IPS-20b (cell line): ENCODE measurements around the gene CLIC1.
"Not testable (repeated sequence)": the region's sequence is repeated elsewhere in the genome, so short reads cannot be mapped to it uniquely, and the experiment has no call there.

Experiments used
- H3K27ac ChIP-seq: one replicate; pipeline ENCODE4 v1.5.1; 2013; ENCODE audit warnings: low read length
- H3K27me3 ChIP-seq: 2 replicates; pipeline ENCODE4 v1.6.1; 2013; ENCODE audit warnings: mild to moderate bottlenecking, low read length, inconsistent platforms; ENCODE audit not compliant: insufficient read depth
- H3K36me3 ChIP-seq: 2 replicates; pipeline ENCODE4 v1.6.1; 2013; ENCODE audit warnings: low read depth, mild to moderate bottlenecking, inconsistent platforms, low read length, moderate library complexity; ENCODE audit not compliant: insufficient read depth
- H3K4me1 ChIP-seq: 2 replicates; pipeline ENCODE4 v1.6.1; 2013; ENCODE audit warnings: mild to moderate bottlenecking, control low read depth, inconsistent platforms, low read length, moderate library complexity; ENCODE audit not compliant: insufficient read depth
- H3K4me3 ChIP-seq: 2 replicates; pipeline ENCODE4 v1.5.1; 2013; ENCODE audit warnings: mild to moderate bottlenecking, low read length, inconsistent platforms
- H3K9ac ChIP-seq: 2 replicates; pipeline ENCODE4 v1.6.1; 2013; ENCODE audit warnings: low read depth, mild to moderate bottlenecking, inconsistent platforms, low read length, moderate library complexity
- H3K9me3 ChIP-seq: 2 replicates; pipeline ENCODE4 v1.6.1; 2013; ENCODE audit warnings: mild to moderate bottlenecking, low read depth, low read length, inconsistent platforms; ENCODE audit not compliant: insufficient read depth

CLIC1 gene

GRCh38 chr6:31713991-31714684 is 22.2 kb downstream of the CLIC1 start:
- Histone ChIP-seq H3K27ac (no peak overlapping the region), H3K36me3 (no peaks in the 10 kb centered on the region), H3K9ac (peak overlapping the region; percentile 66; the same call in 1 of the 2 replicates), H3K9me3 (no peaks in the 10 kb centered on the region), H3K27me3 (no peaks in the 10 kb centered on the region), H3K4me1 (peaks cover 30% of the 10 kb centered on the region; the same call in 1 of the 2 replicates), H3K4me3 (peak overlapping the region; percentile 33; the same call in 1 of the 2 replicates)

GRCh38 chr6:31713465-31713864 is 22.9 kb downstream of the CLIC1 start:
- peaks cover 27% of the 10 kb centered on the region; the same call in 1 of the 2 replicates for H3K4me1 ChIP-seq
- H3K9me3 ChIP-seq, result no peaks in the 10 kb centered on the region
- H3K27ac ChIP-seq, result no peak overlapping the region
- no peaks in the 10 kb centered on the region for H3K27me3 ChIP-seq
- H3K36me3 ChIP-seq, result no peaks in the 10 kb centered on the region
- peak overlapping the region; percentile 66; the same call in 1 of the 2 replicates for H3K9ac ChIP-seq
- 0 out of 2 replicates have a peak overlapping the region, but pooled peaks have one; percentile 33 for H3K4me3 ChIP-seq

- Histone ChIP-seq H3K9me3 (no peaks in the 10 kb centered on the region), H3K4me1 (peaks cover 20% of the 10 kb centered on the region; the same call in 1 of the 2 replicates), H3K27me3 (no peaks in the 10 kb centered on the region), H3K9ac (no peak overlapping the region), H3K4me3 (no peak overlapping the region), H3K27ac (no peak overlapping the region), H3K36me3 (no peaks in the 10 kb centered on the region)
Measured at GRCh38 chr6:31712296-31712695, 24.0 kb downstream of the CLIC1 start.

- Histone ChIP-seq H3K4me3 (no peak overlapping the region), H3K9me3 (no peaks in the 10 kb centered on the region), H3K27ac (no peak overlapping the region), H3K4me1 (peaks cover 20% of the 10 kb centered on the region; the same call in 1 of the 2 replicates), H3K36me3 (no peaks in the 10 kb centered on the region), H3K9ac (no peak overlapping the region), H3K27me3 (no peaks in the 10 kb centered on the region)
Measured at GRCh38 chr6:31711233-31711632, 25.1 kb downstream of the CLIC1 start.

GRCh38 chr6:31710523-31711219 is 25.7 kb downstream of the CLIC1 start:
- no peak overlapping the region for H3K9ac ChIP-seq
- H3K27ac ChIP-seq, result no peak overlapping the region
- H3K36me3 ChIP-seq, result no peaks in the 10 kb centered on the region
- no peaks in the 10 kb centered on the region for H3K9me3 ChIP-seq
- peaks cover 20% of the 10 kb centered on the region; the same call in 1 of the 2 replicates for H3K4me1 ChIP-seq
- no peak overlapping the region for H3K4me3 ChIP-seq
- no peaks in the 10 kb centered on the region for H3K27me3 ChIP-seq

GRCh38 chr6:31709157-31709556 is 27.2 kb downstream of the CLIC1 start:
- H3K4me3 ChIP-seq, H3K27ac ChIP-seq, H3K9me3 ChIP-seq, H3K9ac ChIP-seq, H3K36me3 ChIP-seq, H3K27me3 ChIP-seq: not testable (repeated sequence)
- peaks cover 11% of the 10 kb centered on the region; the same call in 1 of the 2 replicates for H3K4me1 ChIP-seq

DNA sequence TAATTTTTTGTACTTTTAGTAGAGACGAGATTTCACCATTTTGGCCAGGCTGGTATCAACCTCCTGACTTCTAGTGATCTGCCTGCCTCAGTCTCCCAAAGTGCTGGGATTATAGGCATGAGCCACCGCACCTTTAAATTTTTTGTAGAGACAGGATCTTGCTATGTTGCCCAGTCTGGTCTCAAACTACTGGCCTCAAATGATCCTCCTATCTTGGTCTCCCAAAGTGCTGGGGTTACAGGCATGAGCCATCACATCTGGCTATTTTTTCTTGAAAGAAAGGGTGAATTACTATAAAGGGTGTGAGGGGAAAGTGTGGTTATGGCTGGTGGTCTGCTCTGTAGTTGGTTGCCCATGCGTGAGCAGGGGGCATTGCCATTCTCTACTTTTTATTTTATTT is 28.1 kb downstream of the CLIC1 start:
- peaks cover 1% of the 10 kb centered on the region; the same call in 1 of the 2 replicates for H3K4me1 ChIP-seq
- H3K9me3 ChIP-seq, result no peaks in the 10 kb centered on the region
- no peaks in the 10 kb centered on the region for H3K36me3 ChIP-seq
- no peak overlapping the region for H3K27ac ChIP-seq
- no peak overlapping the region for H3K9ac ChIP-seq
- H3K27me3 ChIP-seq, result no peaks in the 10 kb centered on the region
- no peak overlapping the region for H3K4me3 ChIP-seq

DNA sequence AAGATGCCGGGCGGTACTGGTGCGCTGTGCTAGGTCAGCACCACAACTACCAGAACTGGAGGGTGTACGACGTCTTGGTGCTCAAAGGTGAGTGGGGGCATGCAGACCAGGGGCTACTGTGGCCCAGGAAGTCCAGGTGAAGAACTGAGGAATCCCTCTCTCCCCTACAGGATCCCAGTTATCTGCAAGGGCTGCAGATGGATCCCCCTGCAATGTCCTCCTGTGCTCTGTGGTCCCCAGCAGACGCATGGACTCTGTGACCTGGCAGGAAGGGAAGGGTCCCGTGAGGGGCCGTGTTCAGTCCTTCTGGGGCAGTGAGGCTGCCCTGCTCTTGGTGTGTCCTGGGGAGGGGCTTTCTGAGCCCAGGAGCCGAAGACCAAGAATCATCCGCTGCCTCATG is 28.6 kb downstream of the CLIC1 start:
- no peaks in the 10 kb centered on the region for H3K36me3 ChIP-seq
- H3K27me3 ChIP-seq, result no peaks in the 10 kb centered on the region
- no peak overlapping the region for H3K9ac ChIP-seq
- no peaks in the 10 kb centered on the region for H3K4me1 ChIP-seq
- H3K9me3 ChIP-seq, result no peaks in the 10 kb centered on the region
- H3K4me3 ChIP-seq, result no peak overlapping the region
- no peak overlapping the region for H3K27ac ChIP-seq

- Histone ChIP-seq H3K27me3 (no peaks in the 10 kb centered on the region), H3K36me3 (no peaks in the 10 kb centered on the region), H3K9ac (no peak within 1 kb of the TSS), H3K4me1 (peaks cover 5% of the 10 kb centered on the region; the same call in 1 of the 2 replicates), H3K27ac (no peak within 1 kb of the TSS), H3K4me3 (no peak within 1 kb of the TSS), H3K9me3 (no peaks in the 10 kb centered on the region)
Measured at GRCh38 chr6:31706599-31706998, 29.7 kb downstream of the CLIC1 start, which contains the start of gene LY6G6F. Gene LY6G6F (plus strand): TSS chr6:31706866. CDS start chr6:31706907, 41 bp downstream.

DNA sequence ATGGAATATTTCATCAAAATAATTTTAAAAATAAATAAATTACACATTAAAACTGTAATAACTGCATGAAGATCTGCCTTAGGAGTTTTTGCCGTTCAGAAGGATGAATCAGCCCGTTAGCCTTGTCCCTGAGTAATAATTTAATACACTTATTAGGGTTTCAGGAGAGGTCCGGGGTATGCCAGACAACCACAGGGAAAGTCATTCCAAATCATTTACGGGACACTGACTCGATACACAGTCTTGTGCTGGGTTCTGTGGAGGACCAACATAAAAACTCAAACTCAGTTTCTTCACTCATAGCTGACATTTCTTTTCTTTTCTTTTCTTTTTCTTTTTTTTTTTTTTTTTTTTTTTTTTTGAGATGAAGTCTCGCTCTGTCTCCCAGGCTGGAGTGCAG is 30.4 kb downstream of the CLIC1 start:
- Histone ChIP-seq H3K27me3 (no peaks in the 10 kb centered on the region), H3K36me3 (no peaks in the 10 kb centered on the region), H3K4me1 (peaks cover 5% of the 10 kb centered on the region; the same call in 1 of the 2 replicates), H3K9me3 (no peaks in the 10 kb centered on the region), H3K4me3 (no peak overlapping the region), H3K9ac (no peak overlapping the region), H3K27ac (no peak overlapping the region)

- Histone ChIP-seq H3K27ac (no peak within 1 kb of the TSS), H3K4me1 (peaks cover 5% of the 10 kb centered on the region; the same call in 1 of the 2 replicates), H3K27me3 (no peaks in the 10 kb centered on the region), H3K36me3 (peaks cover 13% of the 10 kb centered on the region; the same call in 1 of the 2 replicates), H3K4me3 (peak within 1 kb of the TSS; percentile 91), H3K9ac (peak within 1 kb of the TSS; percentile 91), H3K9me3 (no peaks in the 10 kb centered on the region)
Measured at GRCh38 chr6:31702819-31703716, 33.3 kb downstream of the CLIC1 start, which contains the start of gene ABHD16A. Gene ABHD16A (minus strand): TSS chr6:31703324. CDS start chr6:31703281, 43 bp downstream.
